NB4 (cell line): ENCODE data around the gene COL6A1.

Experiments
- DNase-seq: peaks from one replicate; pipeline ENCODE4 v3.0.0; 2010; ENCODE audit warnings: low read depth
- H3K4me3 ChIP-seq: one replicate; pipeline ENCODE4 v1.5.1; 2011; ENCODE audit warnings: mild to moderate bottlenecking, low read depth, low read length, moderate library complexity
- MAX ChIP-seq: IDR thresholded peaks from 2 replicates; pipeline ENCODE4 v1.6.1; 2011; ENCODE audit warnings: low read depth, low read length
- MYC ChIP-seq: IDR thresholded peaks from 2 replicates; pipeline ENCODE4 v1.6.1; 2011; ENCODE audit warnings: low read depth, low read length
- POLR2A ChIP-seq: IDR thresholded peaks from 2 replicates; pipeline ENCODE4 v1.6.1; 2011; ENCODE audit warnings: mild to moderate bottlenecking; ENCODE audit not compliant: insufficient read length; ENCODE audit errors: extremely low read depth
- TF ChIP-seq, protein P1 (sequence below): IDR thresholded peaks from one replicate; pipeline ENCODE4 v1.5.1; 2012; ENCODE audit warnings: low read depth, low read length

Gene COL6A1

GRCh38 chr21:46025113-46025770, 43.7 kb downstream of the COL6A1 start:
- DNase-seq, result no peak
- H3K4me3 ChIP-seq, result no peak overlapping the region
- TF ChIP-seq MAX (no peak), POLR2A (no peak), MYC (no peak)
- TF ChIP-seq, protein P1, sequence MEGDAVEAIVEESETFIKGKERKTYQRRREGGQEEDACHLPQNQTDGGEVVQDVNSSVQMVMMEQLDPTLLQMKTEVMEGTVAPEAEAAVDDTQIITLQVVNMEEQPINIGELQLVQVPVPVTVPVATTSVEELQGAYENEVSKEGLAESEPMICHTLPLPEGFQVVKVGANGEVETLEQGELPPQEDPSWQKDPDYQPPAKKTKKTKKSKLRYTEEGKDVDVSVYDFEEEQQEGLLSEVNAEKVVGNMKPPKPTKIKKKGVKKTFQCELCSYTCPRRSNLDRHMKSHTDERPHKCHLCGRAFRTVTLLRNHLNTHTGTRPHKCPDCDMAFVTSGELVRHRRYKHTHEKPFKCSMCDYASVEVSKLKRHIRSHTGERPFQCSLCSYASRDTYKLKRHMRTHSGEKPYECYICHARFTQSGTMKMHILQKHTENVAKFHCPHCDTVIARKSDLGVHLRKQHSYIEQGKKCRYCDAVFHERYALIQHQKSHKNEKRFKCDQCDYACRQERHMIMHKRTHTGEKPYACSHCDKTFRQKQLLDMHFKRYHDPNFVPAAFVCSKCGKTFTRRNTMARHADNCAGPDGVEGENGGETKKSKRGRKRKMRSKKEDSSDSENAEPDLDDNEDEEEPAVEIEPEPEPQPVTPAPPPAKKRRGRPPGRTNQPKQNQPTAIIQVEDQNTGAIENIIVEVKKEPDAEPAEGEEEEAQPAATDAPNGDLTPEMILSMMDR, result no peak

- TF ChIP-seq MYC (no peak), POLR2A (no peak), MAX (no peak)
- TF ChIP-seq, protein P1, result no peak
- no peak overlapping the region for H3K4me3 ChIP-seq
- DNase-seq, result no peak
Measured at GRCh38 chr21:46027851-46028493, 46.4 kb downstream of the COL6A1 start.

- TF ChIP-seq MYC (no peak), POLR2A (no peak), MAX (no peak)
- TF ChIP-seq, protein P1, result no peak
- H3K4me3 ChIP-seq, result no peak overlapping the region
- no peak for DNase-seq
Measured at GRCh38 chr21:46028573-46029091, 47.1 kb downstream of the COL6A1 start.

DNA sequence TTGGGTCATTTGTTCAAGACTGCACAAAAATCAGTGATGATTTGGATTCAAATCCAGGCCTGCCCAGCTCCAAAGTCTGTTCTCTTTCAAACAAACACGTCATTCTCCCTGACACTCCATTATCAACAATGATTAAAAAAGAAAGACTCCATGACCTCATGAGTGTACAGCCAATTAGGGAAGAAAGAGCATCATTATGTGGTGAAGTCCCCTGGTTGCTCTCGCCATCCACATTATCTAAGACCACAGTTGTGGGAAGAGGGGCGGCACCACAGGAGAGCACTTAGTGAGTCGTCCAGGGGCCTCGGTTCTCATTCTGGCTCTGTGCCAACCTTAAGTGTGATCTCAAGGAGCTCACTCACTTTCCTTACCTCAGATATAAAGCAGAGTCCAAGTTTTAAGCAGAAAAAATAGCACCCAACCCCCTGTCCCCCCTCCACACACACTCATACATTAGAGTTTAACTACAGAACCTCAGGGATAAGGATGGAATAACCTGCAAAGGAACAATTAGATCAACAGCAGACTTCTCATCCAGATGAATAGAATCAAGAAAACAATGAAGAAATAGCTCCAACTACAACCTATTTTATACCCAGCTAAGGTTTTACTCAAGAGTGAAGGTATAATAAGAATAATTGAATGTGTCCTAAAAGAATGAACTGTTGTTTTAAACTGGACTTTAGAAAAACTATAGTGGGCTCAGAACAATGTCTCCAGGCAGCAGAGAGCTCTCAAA, 47.8 kb downstream of the COL6A1 start:
- no peak for TF ChIP-seq MYC
- TF ChIP-seq, protein P1, result no peak
- no peak for TF ChIP-seq POLR2A
- TF ChIP-seq MAX, result no peak
- no peak overlapping the region for H3K4me3 ChIP-seq
- DNase-seq, result no peak

- DNase-seq, result no peak
- TF ChIP-seq POLR2A (no peak), MYC (no peak), MAX (no peak)
- TF ChIP-seq, protein P1, result no peak
Measured at GRCh38 chr21:46031484-46031883, 49.9 kb downstream of the COL6A1 start.

More at GRCh38 chr21:46031484-46031883, 49.9 kb downstream of the COL6A1 start:
- no peak overlapping the region for H3K4me3 ChIP-seq
